Coronary artery (tissue), 2 donors: Measurements from ENCODE around the gene DACH1.

Experiments used
- DNase-seq: peaks from one replicate; pipeline ENCODE4 v3.0.0-alpha.2; 2017; ENCODE audit warnings: low spot score
- H3K27ac ChIP-seq, 2 donors: fragments of 200-600 bp; sonication (generic); one replicate each; pipeline ENCODE4 v1.5.1; 2016 to 2019
- H3K4me3 ChIP-seq: fragments of 200-600 bp; sonication (generic); 2 replicates; pipeline ENCODE4 v1.5.1; 2016; ENCODE audit warnings: mild to moderate bottlenecking, moderate library complexity
- TF ChIP-seq, protein P1 (sequence below): fragments of 200-600 bp; sonication (generic); IDR thresholded peaks from one replicate; pipeline ENCODE4 v1.5.1; 2019; ENCODE audit warnings: antibody characterized with exemption

The DACH1 gene

DNA sequence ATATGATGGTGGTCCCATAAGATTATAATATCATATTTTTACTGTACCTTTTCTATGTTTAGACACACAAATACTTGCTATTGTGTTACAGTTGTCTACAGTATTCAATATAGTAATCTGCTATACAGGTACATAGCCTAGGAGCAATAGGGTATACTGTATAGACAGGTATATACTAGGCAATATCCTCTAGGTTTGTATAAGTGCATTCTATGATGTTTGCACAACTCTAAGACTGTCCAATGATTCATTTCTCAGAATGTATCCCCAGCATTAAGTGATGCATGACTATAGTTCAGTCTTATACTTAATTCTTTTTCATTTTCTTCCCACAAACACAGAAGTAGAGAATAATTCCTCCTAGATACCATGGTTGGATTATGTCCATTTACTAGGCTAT lies 383.3 kb downstream of the DACH1 start:
- Histone ChIP-seq H3K4me3 (no peak overlapping the region), H3K27ac (no peak overlapping the region)
- TF ChIP-seq, protein P1, sequence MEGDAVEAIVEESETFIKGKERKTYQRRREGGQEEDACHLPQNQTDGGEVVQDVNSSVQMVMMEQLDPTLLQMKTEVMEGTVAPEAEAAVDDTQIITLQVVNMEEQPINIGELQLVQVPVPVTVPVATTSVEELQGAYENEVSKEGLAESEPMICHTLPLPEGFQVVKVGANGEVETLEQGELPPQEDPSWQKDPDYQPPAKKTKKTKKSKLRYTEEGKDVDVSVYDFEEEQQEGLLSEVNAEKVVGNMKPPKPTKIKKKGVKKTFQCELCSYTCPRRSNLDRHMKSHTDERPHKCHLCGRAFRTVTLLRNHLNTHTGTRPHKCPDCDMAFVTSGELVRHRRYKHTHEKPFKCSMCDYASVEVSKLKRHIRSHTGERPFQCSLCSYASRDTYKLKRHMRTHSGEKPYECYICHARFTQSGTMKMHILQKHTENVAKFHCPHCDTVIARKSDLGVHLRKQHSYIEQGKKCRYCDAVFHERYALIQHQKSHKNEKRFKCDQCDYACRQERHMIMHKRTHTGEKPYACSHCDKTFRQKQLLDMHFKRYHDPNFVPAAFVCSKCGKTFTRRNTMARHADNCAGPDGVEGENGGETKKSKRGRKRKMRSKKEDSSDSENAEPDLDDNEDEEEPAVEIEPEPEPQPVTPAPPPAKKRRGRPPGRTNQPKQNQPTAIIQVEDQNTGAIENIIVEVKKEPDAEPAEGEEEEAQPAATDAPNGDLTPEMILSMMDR: no peak
- DNase-seq: no peak

DNA sequence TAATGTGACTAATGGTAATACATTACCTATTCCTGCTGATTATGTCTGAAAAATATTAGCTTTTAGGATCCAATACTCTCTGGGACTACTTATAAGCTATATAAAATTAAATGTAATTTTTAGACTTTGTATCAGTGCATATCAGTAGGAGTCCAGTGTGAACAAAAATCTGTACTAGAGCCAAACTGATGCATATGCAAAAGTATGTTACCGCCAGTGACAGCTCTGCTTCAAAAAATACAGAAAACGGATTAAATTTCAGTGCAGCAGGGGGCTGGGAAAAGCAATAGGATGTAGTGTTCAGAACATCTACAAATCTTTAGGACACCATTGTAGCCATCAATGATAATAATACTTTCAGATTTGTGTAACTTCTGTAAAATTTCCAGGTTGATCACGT lies 385.5 kb downstream of the DACH1 start:
- no peak for DNase-seq
- Histone ChIP-seq H3K27ac (no peak overlapping the region), H3K4me3 (no peak overlapping the region)
- TF ChIP-seq, protein P1: no peak

DNA sequence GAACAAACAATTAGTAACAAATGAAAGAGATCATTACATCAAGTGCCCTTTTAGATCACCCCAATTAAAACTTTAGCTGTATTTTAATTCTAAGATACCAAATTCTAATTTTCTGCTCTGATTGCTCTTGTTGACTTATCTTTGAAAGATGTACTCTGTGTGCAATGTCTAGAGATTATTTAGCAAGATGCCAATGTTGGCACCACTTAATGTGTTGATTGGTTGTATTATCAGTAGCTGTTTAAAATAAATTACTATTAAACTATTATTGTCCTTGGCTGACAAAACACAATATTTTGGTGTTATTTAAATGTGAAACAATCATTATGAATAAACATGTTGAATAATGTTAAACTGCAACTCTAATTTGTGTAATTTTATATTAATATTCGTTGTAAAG lies 386.0 kb downstream of the DACH1 start:
- Histone ChIP-seq H3K4me3 (no peak overlapping the region), H3K27ac (no peak overlapping the region)
- TF ChIP-seq, protein P1: no peak
- DNase-seq: no peak

DNA sequence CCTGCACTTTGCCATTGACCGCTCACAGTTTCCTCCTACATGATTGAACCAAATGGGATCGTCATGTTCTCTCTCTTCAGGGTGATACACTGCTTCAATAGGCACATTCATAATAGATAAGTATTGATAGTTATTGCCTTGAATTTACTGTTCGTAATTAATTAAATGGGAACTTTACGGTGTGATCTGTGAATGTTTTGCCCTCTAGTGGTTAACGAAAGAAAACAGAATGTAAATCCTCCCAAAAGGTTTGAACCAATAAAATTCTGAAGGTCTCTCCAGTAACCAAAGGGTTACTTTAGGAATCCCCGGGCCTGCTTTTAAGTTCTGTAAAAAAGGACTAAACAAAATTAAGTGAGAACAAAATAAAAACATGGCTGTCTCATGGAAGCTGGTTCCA lies 389.3 kb downstream of the DACH1 start:
- no peak for DNase-seq
- H3K4me3 ChIP-seq: no peak overlapping the region
- no peak overlapping the region for H3K27ac ChIP-seq
- TF ChIP-seq, protein P1: no peak

DNA sequence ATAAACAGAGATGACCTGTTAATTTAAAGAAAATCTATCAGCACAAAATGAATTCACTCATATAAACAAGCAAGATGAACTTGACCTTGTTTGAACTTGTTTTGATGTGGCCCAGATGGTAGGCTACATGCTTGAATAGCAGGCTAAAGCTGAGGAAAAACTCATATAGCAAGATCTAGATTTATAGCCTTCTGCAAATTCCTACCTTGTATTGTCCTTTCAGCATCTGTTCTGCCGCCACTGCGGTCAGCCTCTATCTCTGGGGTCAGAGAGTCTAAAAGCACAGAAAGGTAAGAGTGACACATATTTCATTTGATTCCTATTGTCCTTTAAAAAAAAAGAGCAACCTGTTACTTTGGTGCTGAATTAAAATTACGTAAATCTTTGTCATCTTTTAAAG lies 392.1 kb downstream of the DACH1 start:
- TF ChIP-seq, protein P1: no peak
- H3K27ac ChIP-seq: no peak overlapping the region
- H3K4me3 ChIP-seq: no peak overlapping the region
- DNase-seq: no peak

DNA sequence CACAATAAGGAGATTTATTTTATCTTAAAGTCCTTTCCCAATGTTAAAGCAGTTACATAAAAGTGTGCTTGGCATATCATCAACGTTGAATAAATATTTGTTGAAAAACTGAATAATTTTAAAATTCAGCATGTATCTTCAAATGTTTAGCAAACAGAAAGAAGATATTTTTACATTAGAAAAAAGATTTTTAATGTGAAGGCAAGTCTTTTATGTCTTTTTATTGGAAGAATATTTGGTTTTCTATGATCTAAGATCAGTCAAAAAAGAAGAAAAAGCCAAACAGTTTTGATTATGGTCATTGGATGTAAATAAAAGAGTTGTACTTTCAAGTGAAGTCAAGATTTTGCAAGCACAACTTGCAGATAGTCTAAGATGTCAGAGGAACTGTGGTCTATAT lies 397.4 kb downstream of the DACH1 start:
- H3K27ac ChIP-seq: no peak overlapping the region

DNA sequence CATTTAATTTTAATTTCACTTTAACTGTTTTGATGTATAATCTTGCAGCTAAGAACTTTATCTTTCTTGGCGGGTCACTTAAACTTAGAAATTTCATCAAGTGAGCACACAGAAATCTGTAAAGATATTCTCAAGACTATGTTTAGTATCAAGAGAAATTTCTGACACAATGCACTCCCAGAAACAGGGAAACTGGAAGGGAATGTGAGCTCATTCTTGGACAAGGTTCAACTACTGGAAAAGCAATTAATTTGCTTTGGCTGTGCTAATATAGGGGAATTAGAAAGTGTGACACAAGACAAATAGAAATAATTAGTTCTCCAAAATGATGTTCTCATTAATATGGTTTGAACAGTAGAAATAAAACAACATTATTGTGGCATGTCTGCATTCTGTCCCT lies 402.3 kb downstream of the DACH1 start:
- TF ChIP-seq, protein P1: no peak
- H3K4me3 ChIP-seq: no peak overlapping the region
- DNase-seq: no peak
- H3K27ac ChIP-seq: no peak overlapping the region

More for the DNA sequence above, 397.4 kb downstream of the DACH1 start:
- H3K4me3 ChIP-seq: no peak overlapping the region
- no peak for DNase-seq
- TF ChIP-seq, protein P1: no peak
